HEK293 (cell line): ENCODE results near the gene MAP1LC3A.
A peak's percentile ranks its signal among the peaks of the same experiment; 100 is the strongest.

Source experiments
- ELK4 ChIP-seq: IDR thresholded peaks from 2 replicates; pipeline ENCODE4 v1.6.1; 2011; ENCODE audit warnings: mild to moderate bottlenecking, low read depth, low read length, borderline replicate concordance
- HIC1 ChIP-seq: fragments of 450-650 bp; formaldehyde crosslinking; IDR thresholded peaks from 2 replicates; pipeline ENCODE4 v1.5.1; 2016; ENCODE audit warnings: missing biosample characterization, missing genetic modification characterization
- HOXA7 ChIP-seq: sonication (generic); formaldehyde crosslinking; IDR thresholded peaks from 2 replicates; pipeline ENCODE4 v1.8.1; 2022; ENCODE audit warnings: missing genetic modification reagents, borderline replicate concordance
- KLF7 ChIP-seq: fragments of 450-650 bp; formaldehyde crosslinking; IDR thresholded peaks from 2 replicates; pipeline ENCODE4 v1.5.1; 2016; ENCODE audit warnings: missing biosample characterization, missing genetic modification characterization, borderline replicate concordance
- OVOL3 ChIP-seq: fragments of 450-650 bp; formaldehyde crosslinking; IDR thresholded peaks from 2 replicates; pipeline ENCODE4 v1.5.1; 2016; ENCODE audit warnings: missing biosample characterization, missing genetic modification characterization
- SALL2 ChIP-seq: fragments of 450-650 bp; formaldehyde crosslinking; IDR thresholded peaks from 2 replicates; pipeline ENCODE4 v1.5.0; 2017; ENCODE audit warnings: missing biosample characterization, mild to moderate bottlenecking, missing genetic modification characterization, borderline replicate concordance
- ZNF112 ChIP-seq: fragments of 450-650 bp; formaldehyde crosslinking; IDR thresholded peaks from 2 replicates; pipeline ENCODE4 v1.5.0; 2017; ENCODE audit warnings: missing biosample characterization, missing genetic modification characterization
- ZNF132 ChIP-seq: fragments of 450-650 bp; formaldehyde crosslinking; IDR thresholded peaks from 2 replicates; pipeline ENCODE4 v1.5.1; 2017; ENCODE audit warnings: missing biosample characterization, missing genetic modification characterization, borderline replicate concordance
- ZNF2 ChIP-seq: fragments of 450-650 bp; formaldehyde crosslinking; IDR thresholded peaks from 2 replicates; pipeline ENCODE4 v1.5.1; 2016; ENCODE audit warnings: missing biosample characterization, missing genetic modification characterization
- ZNF24 ChIP-seq: fragments of 450-650 bp; formaldehyde crosslinking; IDR thresholded peaks from 2 replicates; pipeline ENCODE4 v1.5.1; 2016; ENCODE audit warnings: missing biosample characterization, missing genetic modification characterization
- ZNF266 ChIP-seq: fragments of 450-650 bp; formaldehyde crosslinking; IDR thresholded peaks from 2 replicates; pipeline ENCODE4 v1.5.1; 2016; ENCODE audit warnings: missing biosample characterization, missing genetic modification characterization, low read depth
- ZNF280D ChIP-seq: fragments of 450-650 bp; formaldehyde crosslinking; IDR thresholded peaks from 2 replicates; pipeline ENCODE4 v1.5.1; 2016; ENCODE audit warnings: missing biosample characterization, missing genetic modification characterization
- ZNF302 ChIP-seq: fragments of 450-650 bp; formaldehyde crosslinking; IDR thresholded peaks from 2 replicates; pipeline ENCODE4 v1.5.1; 2016; ENCODE audit warnings: missing biosample characterization, missing genetic modification characterization, low read depth
- ZNF366 ChIP-seq: fragments of 450-650 bp; formaldehyde crosslinking; conservative IDR thresholded peaks from 2 replicates; pipeline ENCODE4 v1.5.1; 2016; ENCODE audit warnings: missing biosample characterization, missing genetic modification characterization
- ZNF518A ChIP-seq: fragments of 450-650 bp; formaldehyde crosslinking; conservative IDR thresholded peaks from 2 replicates; pipeline ENCODE4 v1.5.1; 2016; ENCODE audit warnings: low read depth, missing biosample characterization, missing genetic modification characterization
- ZNF530 ChIP-seq: fragments of 450-650 bp; formaldehyde crosslinking; IDR thresholded peaks from 2 replicates; pipeline ENCODE4 v1.5.1; 2016; ENCODE audit warnings: low read depth, missing biosample characterization, missing genetic modification characterization
- ZNF558 ChIP-seq: fragments of 450-650 bp; formaldehyde crosslinking; IDR thresholded peaks from 2 replicates; pipeline ENCODE4 v1.5.1; 2016; ENCODE audit warnings: missing biosample characterization, missing genetic modification characterization
- ZNF623 ChIP-seq: fragments of 450-650 bp; formaldehyde crosslinking; IDR thresholded peaks from 2 replicates; pipeline ENCODE4 v1.5.1; 2016; ENCODE audit warnings: missing biosample characterization, missing genetic modification characterization
- ZNF626 ChIP-seq: fragments of 450-650 bp; sonication (Bioruptor Pico); formaldehyde crosslinking; IDR thresholded peaks from 2 replicates; pipeline ENCODE4 v1.5.1; 2018; ENCODE audit warnings: missing biosample characterization, missing genetic modification characterization, inconsistent platforms
- ZNF639 ChIP-seq: fragments of 450-650 bp; formaldehyde crosslinking; IDR thresholded peaks from 2 replicates; pipeline ENCODE4 v1.5.1; 2016; ENCODE audit warnings: missing biosample characterization, missing genetic modification characterization
- ZNF670 ChIP-seq: fragments of 450-650 bp; formaldehyde crosslinking; IDR thresholded peaks from 2 replicates; pipeline ENCODE4 v1.5.1; 2016; ENCODE audit warnings: missing biosample characterization, missing genetic modification characterization, low read depth
- ZNF707 ChIP-seq: fragments of 450-650 bp; formaldehyde crosslinking; IDR thresholded peaks from 2 replicates; pipeline ENCODE4 v1.5.1; 2016; ENCODE audit warnings: missing biosample characterization, missing genetic modification characterization
- ZNF768 ChIP-seq: fragments of 450-650 bp; formaldehyde crosslinking; IDR thresholded peaks from 2 replicates; pipeline ENCODE4 v1.5.1; 2018; ENCODE audit warnings: missing biosample characterization, mild to moderate bottlenecking, missing genetic modification characterization
- ZSCAN4 ChIP-seq: fragments of 450-650 bp; formaldehyde crosslinking; IDR thresholded peaks from 2 replicates; pipeline ENCODE4 v1.5.1; 2017; ENCODE audit warnings: missing biosample characterization, missing genetic modification characterization
- ZXDB ChIP-seq: fragments of 450-650 bp; formaldehyde crosslinking; IDR thresholded peaks from 2 replicates; pipeline ENCODE4 v1.5.1; 2016; ENCODE audit warnings: missing biosample characterization, missing genetic modification characterization

Gene MAP1LC3A

GRCh38 chr20:34516247-34517113 lies 42.0 kb upstream of the MAP1LC3A start, which contains the start of gene DYNLRB1 (continued):
- TF ChIP-seq ZNF112 (tag by site-specific recombination) = no peak
- no peak for TF ChIP-seq ZSCAN4
- TF ChIP-seq ZNF518A (tag by site-specific recombination) = no peak
- TF ChIP-seq ZNF266 (tag by site-specific recombination) = no peak
- TF ChIP-seq ZNF558 = no peak
- TF ChIP-seq KLF7 (tag by site-specific recombination) = peak; percentile 83
- TF ChIP-seq HOXA7 = no peak
- no peak for TF ChIP-seq ZNF280D (tag by site-specific recombination)
- no peak for TF ChIP-seq ZNF670 (tag by site-specific recombination)
- no peak for TF ChIP-seq ZNF24 (tag by site-specific recombination)
- TF ChIP-seq HIC1 (tag by site-specific recombination) = peak; percentile 83
- no peak for TF ChIP-seq ZNF623 (tag by site-specific recombination)
- TF ChIP-seq ZXDB (tag by site-specific recombination) = peak; percentile 89
- no peak; the same call in 1 of the 2 replicates for TF ChIP-seq ZNF2 (tag by site-specific recombination)
- no peak for TF ChIP-seq ZNF626 (tag by site-specific recombination)
- no peak for TF ChIP-seq ZNF530 (tag by site-specific recombination)
- TF ChIP-seq ZNF366 (tag by site-specific recombination) = peak; percentile 68
- no peak for TF ChIP-seq ZNF302 (tag by site-specific recombination)
- TF ChIP-seq ELK4 = no peak; the same call in 1 of the 2 replicates
- no peak for TF ChIP-seq SALL2 (tag by site-specific recombination)
- no peak for TF ChIP-seq ZNF132
- no peak for TF ChIP-seq ZNF707 (tag by site-specific recombination)
- no peak for TF ChIP-seq ZNF639 (tag by site-specific recombination)
- TF ChIP-seq ZNF768 (tag by site-specific recombination) = no peak
- no peak for TF ChIP-seq OVOL3
